HEK293 (cell line): ENCODE results near the gene KRTAP10-1.

Experiments
- CTCF ChIA-PET: fragments of 350-600 bp; formaldehyde crosslinking; extraction: SDS; loops from one replicate; lab custom pipeline; 2021; ENCODE audit warnings: antibody characterized with exemption; lab: Yijun Ruan, JAX
- POLR2A ChIA-PET: fragments of 300-600 bp; formaldehyde crosslinking; extraction: SDS; loops from one replicate; lab custom pipeline; 2020; ENCODE audit warnings: antibody characterized with exemption, inconsistent platforms; lab: Yijun Ruan, JAX
- H3K27ac ChIP-seq: fragments of 200-500 bp; sonication (Bioruptor generic); 2 replicates; pipeline ENCODE4 v1.5.1; 2014; ENCODE audit warnings: low read depth, low read length, control low read depth, inconsistent platforms; ENCODE audit errors: extremely low read depth
- H3K36me3 ChIP-seq, 2 experiments: fragments of 200-500 bp in 1 of 2; sonication (Bioruptor generic) in 1 of 2; 1 replicate in 1 of 2; 2 replicates in 1 of 2; pipeline ENCODE4 v1.5.1; 2014 to 2017; ENCODE audit warnings: inconsistent platforms in 2 of 2, low read length in 2 of 2; ENCODE audit not compliant: control insufficient read depth in 2 of 2, insufficient read depth in 1 of 2
- H3K4me1 ChIP-seq: fragments of 200-500 bp; sonication (Bioruptor generic); 2 replicates; pipeline ENCODE4 v1.5.1; 2014; ENCODE audit warnings: mild to moderate bottlenecking, low read length, inconsistent platforms; ENCODE audit not compliant: control insufficient read depth, insufficient read depth
- H3K4me3 ChIP-seq: 2 replicates; pipeline ENCODE4 v1.5.1; 2011; ENCODE audit warnings: low read depth, mild to moderate bottlenecking, control low read depth, low read length, moderate library complexity
- H3K9me3 ChIP-seq: fragments of 200-500 bp; sonication (Bioruptor generic); 2 replicates; pipeline ENCODE4 v1.5.1; 2014; ENCODE audit warnings: low read depth, low read length, inconsistent platforms; ENCODE audit not compliant: control insufficient read depth, insufficient read depth
- BCL6B ChIP-seq: fragments of 450-650 bp; formaldehyde crosslinking; IDR thresholded peaks from 2 replicates; pipeline ENCODE4 v1.5.1; 2017; ENCODE audit warnings: missing biosample characterization, missing genetic modification characterization
- GFI1B ChIP-seq: fragments of 450-650 bp; formaldehyde crosslinking; IDR thresholded peaks from 2 replicates; pipeline ENCODE4 v1.5.1; 2016; ENCODE audit warnings: missing biosample characterization, missing genetic modification characterization
- HIC1 ChIP-seq: fragments of 450-650 bp; formaldehyde crosslinking; IDR thresholded peaks from 2 replicates; pipeline ENCODE4 v1.5.1; 2016; ENCODE audit warnings: missing biosample characterization, missing genetic modification characterization
- KLF7 ChIP-seq: fragments of 450-650 bp; formaldehyde crosslinking; IDR thresholded peaks from 2 replicates; pipeline ENCODE4 v1.5.1; 2016; ENCODE audit warnings: missing biosample characterization, missing genetic modification characterization, borderline replicate concordance
- MEIS1 ChIP-seq: sonication (generic); formaldehyde crosslinking; IDR thresholded peaks from 2 replicates; pipeline ENCODE4 v1.8.1; 2022; ENCODE audit warnings: missing genetic modification reagents, mild to moderate bottlenecking, borderline replicate concordance
- PBX3 ChIP-seq: sonication (generic); formaldehyde crosslinking; IDR thresholded peaks from 2 replicates; pipeline ENCODE4 v1.8.1; 2022; ENCODE audit warnings: mild to moderate bottlenecking, moderate library complexity, missing genetic modification reagents
- REST ChIP-seq: fragments of 450-650 bp; formaldehyde crosslinking; IDR thresholded peaks from 2 replicates; pipeline ENCODE4 v1.5.1; 2016; ENCODE audit warnings: missing biosample characterization, missing genetic modification characterization
- TRIM28 ChIP-seq: IDR thresholded peaks from 2 replicates; pipeline ENCODE4 v1.6.1; 2011; ENCODE audit warnings: low read length, control low read depth, borderline replicate concordance
- YY2 ChIP-seq: fragments of 450-650 bp; formaldehyde crosslinking; IDR thresholded peaks from 2 replicates; pipeline ENCODE4 v1.5.1; 2016; ENCODE audit warnings: missing biosample characterization, missing genetic modification characterization
- ZBTB17 ChIP-seq: fragments of 450-650 bp; formaldehyde crosslinking; IDR thresholded peaks from 2 replicates; pipeline ENCODE4 v1.5.1; 2016; ENCODE audit warnings: missing biosample characterization, missing genetic modification characterization
- ZNF10 ChIP-seq: fragments of 450-650 bp; formaldehyde crosslinking; IDR thresholded peaks from 2 replicates; pipeline ENCODE4 v1.5.1; 2017; ENCODE audit warnings: missing biosample characterization, missing genetic modification characterization
- ZNF138 ChIP-seq: fragments of 450-650 bp; formaldehyde crosslinking; IDR thresholded peaks from 2 replicates; pipeline ENCODE4 v1.5.1; 2016; ENCODE audit warnings: missing biosample characterization, missing genetic modification characterization, borderline replicate concordance
- ZNF140 ChIP-seq: fragments of 450-650 bp; formaldehyde crosslinking; IDR thresholded peaks from 2 replicates; pipeline ENCODE4 v1.5.1; 2016; ENCODE audit warnings: missing biosample characterization, missing genetic modification characterization
- ZNF148 ChIP-seq: fragments of 450-650 bp; formaldehyde crosslinking; IDR thresholded peaks from 2 replicates; pipeline ENCODE4 v1.5.0; 2017; ENCODE audit warnings: missing biosample characterization, missing genetic modification characterization, borderline replicate concordance
- ZNF155 ChIP-seq: fragments of 450-650 bp; formaldehyde crosslinking; IDR thresholded peaks from 2 replicates; pipeline ENCODE4 v1.5.1; 2016; ENCODE audit warnings: missing biosample characterization, missing genetic modification characterization
- ZNF16 ChIP-seq: fragments of 450-650 bp; formaldehyde crosslinking; IDR thresholded peaks from 2 replicates; pipeline ENCODE4 v1.5.1; 2016; ENCODE audit warnings: low read depth, missing biosample characterization, missing genetic modification characterization
- ZNF239 ChIP-seq: fragments of 450-650 bp; formaldehyde crosslinking; IDR thresholded peaks from 2 replicates; pipeline ENCODE4 v1.5.1; 2016; ENCODE audit warnings: missing biosample characterization, missing genetic modification characterization
- ZNF350 ChIP-seq: fragments of 450-650 bp; formaldehyde crosslinking; IDR thresholded peaks from 2 replicates; pipeline ENCODE4 v1.5.0; 2017; ENCODE audit warnings: missing biosample characterization, mild to moderate bottlenecking, missing genetic modification characterization
- ZNF423 ChIP-seq: fragments of 450-650 bp; formaldehyde crosslinking; IDR thresholded peaks from 2 replicates; pipeline ENCODE4 v1.5.1; 2016; ENCODE audit warnings: missing biosample characterization, missing genetic modification characterization
- ZNF426 ChIP-seq: fragments of 450-650 bp; formaldehyde crosslinking; IDR thresholded peaks from 2 replicates; pipeline ENCODE4 v1.5.1; 2017; ENCODE audit warnings: missing biosample characterization, missing genetic modification characterization, mild to moderate bottlenecking, inconsistent platforms, moderate library complexity
- ZNF48 ChIP-seq: fragments of 450-650 bp; formaldehyde crosslinking; IDR thresholded peaks from 2 replicates; pipeline ENCODE4 v1.5.1; 2016; ENCODE audit warnings: missing biosample characterization, missing genetic modification characterization
- ZNF501 ChIP-seq: fragments of 450-650 bp; formaldehyde crosslinking; IDR thresholded peaks from 2 replicates; pipeline ENCODE4 v1.5.1; 2016; ENCODE audit warnings: missing biosample characterization, missing genetic modification characterization
- ZNF580 ChIP-seq: fragments of 450-650 bp; formaldehyde crosslinking; IDR thresholded peaks from 2 replicates; pipeline ENCODE4 v1.5.1; 2016; ENCODE audit warnings: missing biosample characterization, missing genetic modification characterization
- ZNF623 ChIP-seq: fragments of 450-650 bp; formaldehyde crosslinking; IDR thresholded peaks from 2 replicates; pipeline ENCODE4 v1.5.1; 2016; ENCODE audit warnings: missing biosample characterization, missing genetic modification characterization
- ZNF658 ChIP-seq: fragments of 450-650 bp; formaldehyde crosslinking; IDR thresholded peaks from 2 replicates; pipeline ENCODE4; 2016; ENCODE audit warnings: missing biosample characterization, missing genetic modification characterization
- ZNF660 ChIP-seq: fragments of 450-650 bp; IDR thresholded peaks from 2 replicates; pipeline ENCODE4 v1.5.1; 2018; ENCODE audit warnings: missing biosample characterization, mild to moderate bottlenecking, missing genetic modification characterization
- ZNF785 ChIP-seq: fragments of 450-650 bp; formaldehyde crosslinking; IDR thresholded peaks from 2 replicates; pipeline ENCODE4 v1.5.1; 2016; ENCODE audit warnings: missing biosample characterization, missing genetic modification characterization
- ZNF791 ChIP-seq: fragments of 450-650 bp; formaldehyde crosslinking; IDR thresholded peaks from 2 replicates; pipeline ENCODE4 v1.5.1; 2016; ENCODE audit warnings: missing biosample characterization, missing genetic modification characterization
- ZNF843 ChIP-seq: fragments of 450-650 bp; formaldehyde crosslinking; IDR thresholded peaks from 2 replicates; pipeline ENCODE4 v1.5.1; 2016; ENCODE audit warnings: missing biosample characterization, missing genetic modification characterization
- ZSCAN16 ChIP-seq: fragments of 450-650 bp; formaldehyde crosslinking; IDR thresholded peaks from 2 replicates; pipeline ENCODE4 v1.5.1; 2016; ENCODE audit warnings: missing biosample characterization, missing genetic modification characterization

KRTAP10-1 gene

GRCh38 chr21:44494956-44495355, 45.0 kb downstream of the KRTAP10-1 start (continued):
- TF ChIP-seq REST (no peak), PBX3 (no peak), ZSCAN16 (no peak), TRIM28 (no peak), ZNF16 (tag by site-specific recombination) (no peak), ZNF623 (tag by site-specific recombination) (no peak), ZNF580 (no peak), ZNF138 (tag by site-specific recombination) (no peak), ZNF426 (tag by site-specific recombination) (no peak), ZNF423 (tag by site-specific recombination) (no peak), MEIS1 (CRISPR knock-in tag) (no peak), ZBTB17 (tag by site-specific recombination) (no peak), ZNF239 (tag by site-specific recombination) (no peak), ZNF791 (tag by site-specific recombination) (no peak), KLF7 (tag by site-specific recombination) (no peak), ZNF148 (no peak)

- CTCF ChIA-PET: interaction anchor here (0.6 to 1.7 kb wide), 3 partner anchors 14 to 318 kb away, joined by 4 to 8 read pairs (median 4); no protein-coding TSS in a partner anchor
- Histone ChIP-seq H3K4me1 (no peaks in the 10 kb centered on the region), H3K4me3 (no peak overlapping the region), H3K36me3 (no peaks in the 10 kb centered on the region), H3K27ac (no peak overlapping the region), H3K9me3 (no peaks in the 10 kb centered on the region; the same call in 1 of the 2 replicates)
- POLR2A ChIA-PET: no interaction called here
- TF ChIP-seq ZNF10 (no peak), ZNF843 (tag by site-specific recombination) (no peak), YY2 (tag by site-specific recombination) (no peak), HIC1 (tag by site-specific recombination) (no peak), ZNF48 (tag by site-specific recombination) (no peak), ZNF155 (no peak), ZNF660 (tag by site-specific recombination) (no peak), ZNF140 (tag by site-specific recombination) (no peak), ZNF350 (tag by site-specific recombination) (no peak), BCL6B (tag by site-specific recombination) (no peak), ZNF658 (tag by site-specific recombination) (no peak), ZNF785 (tag by site-specific recombination) (no peak), ZNF501 (tag by site-specific recombination) (no peak), GFI1B (no peak)
Measured at GRCh38 chr21:44494418-44494817, 45.6 kb downstream of the KRTAP10-1 start.
